T1000 (cell line): ENCODE measurements around the gene EPHB1.
A peak's percentile ranks its signal among the peaks of the same experiment; 100 is the strongest.
"Not testable (repeated sequence)": the region's sequence is repeated elsewhere in the genome, so short reads cannot be mapped to it uniquely, and the experiment has no call there.

ENCODE experiments used
- DNase-seq: peaks from one replicate; lab custom pipeline; 2025; ENCODE audit warnings: mixed read lengths; lab: John Stamatoyannopoulos, UW

The EPHB1 gene

DNA sequence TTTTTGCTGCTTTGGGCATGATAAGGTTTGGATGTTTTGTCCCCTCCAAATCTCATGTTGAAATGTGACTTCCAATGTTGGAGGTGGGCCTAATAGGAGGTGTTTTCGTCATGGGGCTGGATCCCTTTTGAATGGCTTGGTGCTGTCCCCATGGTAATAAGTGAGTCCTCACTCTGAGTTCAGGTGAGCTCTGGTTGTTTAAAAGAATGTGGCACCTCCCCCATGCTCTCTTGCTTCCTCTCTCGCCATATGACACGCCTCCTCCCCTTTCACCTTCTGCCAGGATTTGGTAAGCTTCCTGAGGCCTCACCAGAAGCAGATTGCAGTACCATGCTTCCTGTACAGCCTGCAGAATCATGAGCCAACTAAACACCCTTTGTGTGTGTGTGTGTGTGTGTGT is 255.5 kb downstream of the EPHB1 start:
- DNase-seq, result no peak

DNA sequence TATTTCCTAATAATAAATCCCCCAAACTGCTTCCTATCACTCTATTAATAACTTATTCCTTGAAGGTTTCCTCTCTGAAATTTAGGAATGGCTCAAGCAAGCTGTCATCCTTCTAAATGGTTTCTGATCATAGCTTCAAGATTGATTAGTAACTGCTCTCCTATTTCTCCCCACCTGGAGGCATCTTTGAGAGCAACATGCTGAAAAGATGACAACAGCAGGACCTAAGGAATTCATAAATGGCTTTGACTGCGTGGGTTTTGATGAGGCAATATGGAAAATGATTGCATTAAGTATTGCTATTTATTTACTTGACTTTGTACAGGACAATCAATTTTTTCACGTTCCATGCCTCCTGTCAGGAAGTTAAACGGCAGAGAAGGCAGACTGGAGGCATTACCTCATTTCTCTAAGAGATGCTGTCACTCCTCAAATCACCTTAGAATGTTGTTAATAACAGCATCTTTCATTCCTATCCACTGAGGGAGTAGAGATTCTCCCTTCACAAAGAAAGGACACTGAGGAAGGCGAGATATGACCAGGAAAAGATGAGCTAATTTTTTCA is 256.4 kb downstream of the EPHB1 start:
- no peak for DNase-seq

DNA sequence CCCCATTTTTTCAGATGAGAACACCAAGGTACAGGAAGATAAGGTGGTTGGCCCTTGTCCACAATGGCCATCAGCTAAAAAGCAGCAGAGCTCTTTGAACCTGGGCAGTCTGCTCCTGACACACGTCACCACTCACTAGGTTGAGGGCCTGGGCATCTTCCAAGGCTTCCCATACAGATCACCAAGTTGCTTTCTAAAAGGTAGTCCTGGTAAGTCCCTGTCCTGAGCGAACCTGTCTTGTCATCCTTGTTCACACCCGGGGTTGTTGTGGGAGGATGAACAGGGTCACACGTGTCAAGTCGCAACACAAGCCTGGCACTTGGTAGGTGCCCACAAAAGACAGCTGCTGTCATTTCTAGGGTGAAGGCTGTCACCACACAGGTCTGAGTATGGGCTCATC is 260.4 kb downstream of the EPHB1 start:
- no peak for DNase-seq

DNA sequence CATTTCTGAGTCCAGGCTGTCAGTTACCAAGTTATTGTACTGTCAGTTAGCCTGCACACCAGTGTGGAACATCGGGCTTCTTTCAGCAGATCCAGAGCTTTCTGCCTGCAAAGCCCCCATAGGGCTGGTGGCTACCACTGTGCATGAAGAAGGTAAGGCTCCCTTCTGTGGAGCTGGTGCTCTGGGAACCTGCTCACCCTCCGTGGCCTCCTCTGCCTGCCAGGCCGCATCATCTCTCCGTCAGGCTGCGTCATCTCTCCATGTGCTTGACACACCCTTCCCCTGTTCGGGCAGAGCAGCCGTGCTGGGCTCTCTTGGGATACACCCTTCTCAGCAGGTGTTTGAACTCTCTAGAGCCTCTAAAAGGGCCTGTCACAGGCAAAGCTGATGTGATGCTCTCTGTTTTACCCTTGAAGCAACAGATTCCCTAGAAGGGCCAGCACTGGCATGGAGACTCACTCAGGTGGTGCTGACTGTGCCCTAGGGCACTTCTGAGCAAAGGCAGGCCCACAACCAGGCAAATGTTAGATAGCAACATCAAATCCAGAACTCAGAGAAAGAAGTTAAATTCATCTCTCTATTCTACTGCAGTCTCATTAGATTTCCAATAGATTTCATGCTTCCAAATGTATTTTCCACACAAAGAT is 261.1 kb downstream of the EPHB1 start:
- DNase-seq, result no peak

DNA sequence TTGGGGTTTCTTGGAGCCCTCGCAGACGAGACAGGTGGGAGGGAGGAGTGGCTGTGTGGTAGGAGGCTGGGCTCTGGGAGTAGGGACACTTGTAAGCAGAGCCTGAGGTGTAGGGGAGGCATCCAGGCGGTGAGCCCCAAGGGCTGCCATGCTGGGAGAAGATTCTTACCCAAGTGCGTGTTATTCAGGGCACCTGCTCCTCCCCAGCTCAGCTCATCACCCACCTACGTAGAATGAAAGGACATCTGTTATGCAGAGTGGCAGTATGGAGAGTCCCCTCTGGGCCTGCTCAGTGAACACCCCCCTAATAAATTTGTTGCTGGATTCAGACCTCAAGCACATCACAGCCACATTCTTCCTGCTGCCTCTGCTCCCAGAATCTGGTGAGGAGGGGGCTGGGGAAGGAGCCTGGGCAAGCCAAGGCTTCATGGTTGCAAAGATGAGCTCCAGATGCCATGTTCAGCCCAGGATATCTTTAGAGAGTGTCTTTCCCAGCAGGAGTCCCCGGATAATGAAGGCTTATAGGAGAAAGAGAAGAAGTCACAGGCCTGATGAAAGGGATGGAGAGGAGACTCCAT is 261.8 kb downstream of the EPHB1 start:
- no peak for DNase-seq

DNA sequence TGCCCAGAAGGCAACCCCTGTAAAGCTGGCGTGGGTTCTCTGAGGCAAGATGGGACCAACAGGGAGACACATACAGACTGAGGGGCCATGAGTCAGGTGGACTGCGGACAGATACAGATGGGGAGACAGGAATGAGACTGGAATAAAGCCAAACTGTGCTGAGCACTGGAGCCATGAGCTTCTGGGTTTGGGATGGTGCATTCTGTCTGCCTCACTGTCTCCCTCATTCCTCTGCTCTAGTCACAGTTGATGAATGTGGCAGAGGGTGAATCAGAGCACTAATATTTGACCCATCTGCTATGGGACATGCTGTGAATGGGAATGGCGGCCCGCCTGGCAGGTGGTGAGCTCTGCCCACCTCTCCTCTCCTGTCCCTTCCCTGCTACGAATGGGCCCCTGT is 262.9 kb downstream of the EPHB1 start:
- no peak for DNase-seq

DNA sequence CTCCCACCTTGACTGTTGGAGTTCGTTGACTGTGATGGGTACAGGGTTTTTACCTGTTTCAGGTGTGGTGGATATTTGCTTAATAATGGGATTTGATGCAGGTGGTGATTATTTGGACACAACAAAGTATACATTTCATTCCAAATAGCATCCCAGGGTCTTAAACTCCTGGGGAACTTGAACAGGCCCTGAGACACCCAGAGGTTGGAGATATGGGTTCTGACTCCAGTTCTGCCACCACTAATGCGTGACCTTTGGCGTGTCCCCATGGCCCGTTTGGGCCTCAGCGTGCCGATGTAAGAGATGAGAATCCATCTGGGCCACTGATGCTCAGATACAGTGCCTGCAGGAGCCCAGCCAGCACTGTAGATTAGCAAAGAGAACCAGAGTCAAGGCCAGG is 264.5 kb downstream of the EPHB1 start:
- DNase-seq, result no peak

DNA sequence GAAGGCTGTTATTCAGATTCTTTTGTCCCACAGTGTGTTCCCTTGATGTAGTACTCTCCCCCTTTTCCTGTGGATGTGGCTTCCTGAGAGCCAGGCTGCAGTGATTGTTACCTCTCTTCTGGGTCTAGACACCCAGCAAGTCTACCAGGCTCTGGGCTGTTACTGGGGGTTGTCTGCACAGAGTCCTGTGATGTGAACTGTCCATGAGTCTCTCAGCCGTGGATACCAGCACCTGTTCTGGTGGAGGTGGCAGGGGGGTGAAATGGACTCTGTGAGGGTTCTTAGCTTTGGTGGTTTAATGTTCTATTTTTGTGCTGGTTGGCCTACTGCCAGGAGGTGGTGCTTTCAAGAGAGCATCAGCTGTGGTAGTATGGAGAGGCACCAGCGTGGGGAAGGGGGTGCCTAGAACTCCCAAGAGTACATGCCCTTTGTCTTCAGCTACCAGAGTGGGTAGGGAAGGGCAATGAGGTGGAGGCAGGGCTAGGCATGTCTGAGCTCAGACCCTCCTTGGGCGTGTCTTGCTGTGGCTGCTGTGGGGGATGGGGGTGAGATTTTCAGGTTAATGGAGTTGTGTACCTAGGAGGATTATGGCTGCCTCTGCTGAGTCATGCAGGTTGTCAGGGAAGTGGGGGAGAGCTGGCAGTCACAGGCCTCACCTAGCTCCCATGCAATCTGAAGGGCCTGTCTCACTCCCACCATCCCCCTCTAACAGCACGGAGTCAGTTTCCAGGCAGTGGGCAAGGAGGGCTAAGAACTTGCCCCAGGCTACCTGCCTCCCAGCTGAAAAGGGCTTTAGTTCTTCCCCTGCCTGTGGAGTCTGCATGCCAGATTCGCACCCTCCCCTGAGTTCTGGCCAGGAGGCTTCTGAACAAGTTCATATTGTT is 272.0 kb downstream of the EPHB1 start:
- not testable (repeated sequence) for DNase-seq

DNA sequence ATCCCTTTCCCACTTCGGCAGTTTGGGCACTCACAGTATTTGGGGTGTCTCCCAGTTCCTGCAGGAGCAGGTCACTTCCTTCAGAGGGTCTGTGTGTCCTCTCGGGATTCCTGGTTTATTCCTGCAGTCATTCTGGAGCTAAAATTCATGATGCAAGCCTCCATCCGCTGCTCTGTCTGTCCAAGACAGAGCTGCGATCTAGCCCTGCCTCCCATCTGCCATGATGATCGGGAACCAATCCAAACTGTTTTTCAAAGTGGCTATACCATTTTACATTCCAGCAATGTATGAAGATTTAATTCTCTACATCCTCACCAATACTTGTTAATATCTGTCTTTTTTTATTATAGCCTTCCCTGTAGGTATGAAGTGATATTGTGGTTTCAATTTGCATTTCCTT is 273.0 kb downstream of the EPHB1 start:
- DNase-seq, result no peak

DNA sequence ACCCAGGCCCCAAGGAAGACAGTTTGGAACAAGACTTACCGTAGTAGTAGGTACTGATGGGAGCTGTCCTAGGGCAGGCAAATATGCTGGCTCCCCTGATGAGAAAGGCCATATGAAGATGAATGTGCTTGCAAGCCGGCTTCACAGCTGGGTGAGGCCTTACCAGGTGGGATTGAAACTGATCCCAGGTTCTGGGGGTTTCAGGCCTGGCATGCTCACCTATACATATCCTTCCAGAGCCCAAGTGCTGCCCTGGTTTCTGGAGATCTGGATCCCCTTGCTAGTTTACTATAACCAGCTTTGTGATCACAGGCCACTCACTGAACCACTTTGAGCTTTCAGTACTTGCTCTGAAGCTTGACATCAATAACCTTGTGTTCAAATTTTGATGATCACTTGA is 274.3 kb downstream of the EPHB1 start:
- DNase-seq, result no peak

DNA sequence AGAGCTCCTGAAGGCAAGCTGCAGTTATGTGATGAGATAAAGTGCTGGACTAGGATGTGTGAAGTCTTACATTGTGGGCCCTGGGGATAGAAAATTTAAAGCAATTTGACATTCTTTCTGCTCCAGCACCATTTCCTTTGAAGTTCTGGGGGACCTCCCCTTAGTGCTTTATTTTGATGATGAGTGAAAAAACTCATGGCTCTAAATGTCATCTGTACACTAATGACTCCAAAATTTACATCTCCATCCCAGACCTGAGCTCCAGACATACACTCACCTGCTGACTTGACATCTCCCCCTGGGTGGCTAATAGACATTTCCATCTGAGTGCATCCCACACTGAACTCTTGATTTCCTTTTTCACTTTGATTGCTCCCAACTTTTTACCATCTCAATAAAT is 276.4 kb downstream of the EPHB1 start:
- DNase-seq, result no peak

DNA sequence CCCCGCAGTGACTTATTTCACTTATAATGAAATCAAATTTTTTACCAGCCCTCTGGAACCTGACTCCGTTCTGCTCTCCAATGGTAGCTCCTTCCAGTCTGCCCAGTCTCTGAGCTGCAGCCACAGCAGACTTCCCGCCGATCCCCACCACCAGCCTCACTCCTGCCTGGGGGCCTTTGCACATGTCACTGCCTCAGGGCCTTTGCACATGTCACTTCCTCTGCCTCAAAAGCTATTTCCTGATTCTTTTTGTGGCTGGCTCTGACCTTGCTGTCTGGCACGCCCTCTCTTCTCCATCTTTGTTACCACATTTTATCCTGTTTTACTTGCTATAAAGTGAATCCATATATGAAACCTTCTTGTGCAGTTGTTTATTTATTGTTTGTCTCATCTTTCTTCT is 277.4 kb downstream of the EPHB1 start:
- DNase-seq, result no peak

DNA sequence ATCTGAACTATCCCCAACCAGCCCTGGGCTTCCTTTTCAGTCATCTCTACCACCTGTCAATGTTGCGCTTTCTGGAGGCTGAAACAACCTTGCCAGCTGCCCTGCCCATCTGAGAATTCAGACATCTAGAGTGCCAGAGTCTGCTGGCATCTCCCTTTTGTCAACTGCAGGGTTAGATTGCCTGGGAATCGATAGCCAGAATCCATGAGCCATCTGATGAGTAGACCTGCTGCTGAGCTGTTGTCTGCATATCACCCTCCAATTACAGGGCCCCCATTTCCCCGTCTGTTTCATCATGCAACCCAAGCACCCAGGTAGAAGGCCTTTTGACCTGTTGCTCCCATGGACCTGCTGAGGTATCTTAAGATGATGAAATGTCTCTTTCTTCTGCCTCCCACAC is 280.1 kb downstream of the EPHB1 start:
- DNase-seq, result no peak

DNA sequence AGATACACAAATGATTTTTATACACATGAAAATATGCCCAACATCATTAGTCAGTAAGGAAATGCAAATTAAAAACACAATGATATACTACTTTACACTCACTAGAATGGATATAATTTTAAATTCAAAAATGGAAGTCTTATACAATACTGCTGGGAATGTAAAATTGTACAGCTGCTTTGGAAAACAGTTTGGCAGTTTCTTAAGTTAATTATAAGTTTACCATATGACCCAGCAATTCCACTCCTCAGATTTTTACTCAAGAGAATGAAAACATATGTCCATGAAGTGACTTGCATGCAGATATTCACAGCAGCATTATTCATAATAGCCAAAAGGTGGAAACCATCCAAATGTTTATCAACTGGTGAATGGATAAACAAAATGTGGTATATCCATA is 281.3 kb downstream of the EPHB1 start:
- DNase-seq, result no peak

DNA sequence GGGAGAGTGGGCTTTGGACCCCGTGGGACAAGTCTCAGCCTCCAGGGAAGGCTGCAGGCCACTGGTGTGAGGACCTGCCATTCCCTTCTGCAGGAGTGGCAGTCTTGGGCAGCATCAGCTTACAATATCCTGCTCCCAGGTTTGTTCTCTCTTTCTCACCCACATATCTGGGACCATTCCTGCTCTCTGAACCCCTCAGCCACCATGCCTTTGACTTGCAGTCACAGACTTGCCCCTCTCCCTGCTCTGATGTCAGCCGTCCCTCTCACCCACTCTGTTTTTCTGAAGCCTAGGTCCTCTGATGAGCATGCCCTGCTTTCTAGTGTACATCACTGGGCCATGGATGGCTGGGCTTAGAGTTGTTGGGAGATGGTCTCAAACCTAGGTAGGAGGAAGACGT is 282.1 kb downstream of the EPHB1 start:
- no peak for DNase-seq

DNA sequence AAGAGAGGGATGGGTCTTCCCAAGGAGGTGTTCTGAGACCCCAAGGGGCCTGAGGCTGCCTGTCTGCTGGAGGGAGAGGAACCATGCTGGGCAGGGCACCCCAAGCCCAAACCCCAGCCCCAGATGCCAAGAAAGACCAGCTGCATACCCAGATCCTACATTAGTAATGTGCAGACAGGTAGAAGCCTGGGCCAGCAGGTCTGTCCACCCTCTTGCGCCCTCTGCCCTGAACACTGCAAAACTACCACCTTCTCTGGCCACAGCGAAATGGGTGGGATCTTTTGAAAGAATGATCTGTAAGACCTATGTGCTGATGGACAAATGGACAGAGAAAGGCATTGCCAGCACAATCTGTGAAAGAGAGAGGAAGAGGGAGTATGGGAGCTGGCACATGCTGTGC is 283.2 kb downstream of the EPHB1 start:
- no peak for DNase-seq

DNA sequence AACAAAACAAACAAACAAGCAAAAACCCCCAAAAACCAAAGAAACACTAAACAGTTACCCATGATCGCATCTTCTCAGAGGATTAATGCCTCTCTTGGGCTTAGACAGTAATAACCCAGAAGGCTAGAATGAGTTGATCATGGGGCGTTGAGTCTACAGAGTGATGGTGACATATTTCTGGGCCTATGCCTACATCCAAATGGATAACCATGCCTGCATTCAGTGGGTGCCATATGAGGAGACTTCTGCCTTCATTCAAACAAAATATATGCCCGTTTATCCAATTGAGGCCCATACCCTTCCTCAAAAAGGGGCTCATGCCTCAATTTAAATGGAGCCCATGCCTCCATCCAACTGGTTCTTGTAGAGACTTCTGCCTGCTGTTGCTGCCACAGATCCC is 284.0 kb downstream of the EPHB1 start:
- no peak for DNase-seq

DNA sequence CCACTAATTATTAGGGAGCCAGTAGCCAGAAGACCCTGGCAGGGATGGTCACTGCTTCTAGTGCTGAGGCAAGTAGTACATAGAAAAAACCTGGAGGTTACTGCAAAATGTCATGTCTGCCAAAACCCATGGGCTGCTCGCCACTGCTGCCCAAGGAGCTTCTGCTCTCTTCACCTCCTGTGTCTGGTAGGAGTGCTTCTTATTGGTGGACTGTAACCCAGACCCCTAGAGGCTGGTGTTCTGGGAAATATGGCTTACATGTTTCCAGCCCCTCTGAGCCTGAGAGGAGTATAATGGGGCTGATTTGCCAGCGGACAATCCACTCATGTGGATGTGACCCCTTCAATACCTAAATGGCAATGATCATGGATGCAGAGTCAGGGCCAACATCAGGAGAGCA is 286.4 kb downstream of the EPHB1 start:
- no peak for DNase-seq

DNA sequence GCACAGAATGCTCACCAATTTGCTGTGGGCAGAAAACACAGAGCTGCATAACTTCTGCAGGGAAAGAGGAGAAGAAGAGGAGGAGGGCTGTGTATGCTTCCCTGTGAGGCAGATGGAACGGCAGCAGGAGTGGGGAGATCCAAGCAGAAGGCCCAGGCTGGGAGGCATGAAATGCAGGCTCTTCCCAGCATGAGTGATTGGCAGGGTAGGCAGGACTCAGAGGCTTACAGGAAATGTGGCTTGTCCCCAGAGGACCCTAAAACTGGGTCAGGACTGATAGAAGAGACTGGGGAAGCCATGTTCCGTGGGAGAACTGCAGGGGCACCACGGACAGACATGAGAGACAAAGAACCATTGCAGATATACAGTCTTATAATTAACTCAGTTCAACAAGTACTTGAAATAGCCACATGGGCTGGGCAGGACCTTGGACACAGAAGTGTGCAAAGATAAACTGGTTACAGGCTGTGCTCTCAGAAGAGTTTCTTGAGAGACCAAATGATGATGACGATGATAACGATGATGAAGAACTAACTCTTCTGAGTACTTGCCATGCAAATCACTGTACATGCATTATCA is 286.9 kb downstream of the EPHB1 start:
- DNase-seq, result no peak

DNA sequence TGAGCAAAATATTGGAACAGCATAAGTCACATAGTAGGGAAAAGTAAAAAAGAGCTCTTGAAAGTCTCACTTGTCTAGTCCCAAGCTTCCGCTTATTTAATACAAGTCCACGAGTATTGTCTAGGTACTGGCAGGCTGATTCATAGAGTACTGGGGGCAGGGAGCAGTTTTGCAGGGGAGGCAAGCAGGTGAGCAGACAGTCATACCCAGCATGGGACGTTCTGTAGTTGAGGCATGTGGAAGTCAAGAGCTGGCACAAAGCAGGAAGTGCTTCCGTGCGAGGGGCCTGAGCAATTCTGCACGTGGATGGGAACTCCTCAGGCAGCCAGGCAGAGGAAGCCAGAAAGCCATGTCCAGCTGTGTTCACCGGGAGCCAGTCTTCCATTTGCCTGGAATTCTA is 287.6 kb downstream of the EPHB1 start:
- DNase-seq, result no peak

DNA sequence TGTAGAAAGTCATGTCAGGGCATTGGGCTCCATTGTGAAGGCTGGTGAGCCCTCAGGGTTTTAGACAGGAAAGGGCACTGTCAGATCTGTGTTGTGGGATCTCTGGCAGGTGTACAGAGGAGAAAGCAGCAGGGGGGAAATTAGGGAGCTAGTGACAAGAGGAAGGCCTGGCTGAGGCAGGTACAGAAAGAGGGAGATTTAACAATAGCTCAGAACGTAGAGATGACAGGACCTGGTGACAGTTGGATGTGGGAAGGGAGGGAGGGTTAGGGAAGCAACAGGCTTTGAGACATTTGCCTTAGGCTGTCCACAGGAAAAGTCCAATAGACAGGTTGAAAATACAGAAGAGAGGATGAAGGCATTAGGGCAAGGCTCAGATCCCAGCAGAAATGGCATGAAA is 288.1 kb downstream of the EPHB1 start:
- DNase-seq, result no peak

DNA sequence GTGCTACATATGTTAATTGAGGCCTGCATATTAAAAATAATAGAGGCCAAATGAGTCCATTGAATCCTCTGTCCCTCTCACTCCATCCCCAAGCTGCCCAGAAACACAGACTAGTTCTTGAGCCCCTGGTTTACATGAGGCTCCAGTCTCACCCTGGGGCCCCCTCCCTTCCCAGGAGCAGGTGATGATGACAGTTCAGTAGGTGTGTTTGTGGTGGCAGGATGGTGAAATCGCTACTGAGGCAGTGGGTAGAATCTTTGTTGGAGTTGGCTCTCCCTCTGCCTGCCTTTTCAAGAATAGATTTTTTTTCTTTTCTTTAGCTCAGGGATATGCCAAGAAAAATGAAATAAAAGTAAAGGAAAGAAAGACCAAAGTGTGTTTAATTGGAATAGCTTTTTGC is 288.7 kb downstream of the EPHB1 start:
- DNase-seq, result no peak

DNA sequence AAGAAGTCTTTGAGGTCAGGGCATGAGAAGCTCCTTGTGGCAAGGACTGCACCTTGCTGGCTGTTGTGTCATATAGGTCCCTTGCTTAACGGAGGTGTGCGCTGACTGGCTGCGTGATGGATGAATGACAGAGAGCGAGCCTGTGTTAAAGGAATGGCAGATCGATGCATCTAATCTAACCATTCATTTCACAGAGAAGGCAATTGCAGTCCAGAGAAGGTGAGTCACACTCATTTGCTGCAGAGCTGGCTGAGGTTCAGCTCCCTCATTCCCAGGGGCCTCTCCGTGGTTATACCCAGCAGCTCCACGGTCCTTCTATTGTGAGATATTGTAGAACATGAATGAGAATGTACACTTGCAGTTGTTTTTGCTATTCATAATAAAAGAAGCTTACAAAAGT is 289.3 kb downstream of the EPHB1 start:
- DNase-seq, result peak; percentile 22
